Lower lobe of right lung (tissue), 2 donors: Measurements from ENCODE around the gene ZSCAN5C. TPM values are rescaled to one million over a fixed set of nuclear protein-coding genes. Genes with fewer than 3 reads are reported as not detected.

Source experiments
- ATAC-seq, 2 donors: fragments of 200-7000 bp; cut with Tn5 transposase; one replicate each; pipeline ENCODE4 v1.9.1; 2020 to 2022; ENCODE audit warnings: mild to moderate bottlenecking in 2 of 2, moderate library complexity in 2 of 2
- DNase-seq: peaks from one replicate; pipeline ENCODE4 v3.0.0-alpha.2; 2020
- H3K27ac ChIP-seq: fragments of 200-600 bp; one replicate; pipeline ENCODE4 v1.8.0; 2022
- H3K27me3 ChIP-seq: fragments of 200-600 bp; one replicate; pipeline ENCODE4 v1.8.0; 2022; ENCODE audit warnings: low read depth
- H3K36me3 ChIP-seq: fragments of 200-600 bp; one replicate; pipeline ENCODE4 v1.8.0; 2022; ENCODE audit warnings: mild to moderate bottlenecking
- H3K4me1 ChIP-seq: fragments of 200-600 bp; one replicate; pipeline ENCODE4 v1.8.0; 2022
- H3K4me3 ChIP-seq: fragments of 200-600 bp; one replicate; pipeline ENCODE4 v1.8.0; 2022; ENCODE audit warnings: mild to moderate bottlenecking
- H3K9me3 ChIP-seq: fragments of 200-600 bp; one replicate; pipeline ENCODE4 v1.8.0; 2022
- CTCF ChIP-seq: fragments of 200-600 bp; IDR thresholded peaks from one replicate; pipeline ENCODE4 v1.8.0; 2022; ENCODE audit warnings: antibody characterized with exemption, mild to moderate bottlenecking
- intact Hi-C: fragments of 100-400 bp; cut with DNase I; formaldehyde crosslinking; loops from one replicate; pipeline ENCODE4 v1.11.0; 2022
- total RNA-seq: library from RNA; stranded (reverse); fragmentation: NEBNext Ultra II Directional; extraction: Animal tissue kit (Norgen Biotek cat#: 25700); gene quantifications from one replicate; pipeline ENCODE4 v1.2.1, GENCODE V29; 2021
- donor health status: DM: no; HTN: yes; CAD: no; lungs with severe emphysema.

Gene ZSCAN5C
- total RNA-seq, 1 donor from 2014 or later = not detected

GRCh38 chr19:56176881-56177280 lies 25.2 kb upstream of the ZSCAN5C start:
- H3K4me3 ChIP-seq = no peak overlapping the region
- H3K27me3 ChIP-seq = peaks cover 13% of the 10 kb centered on the region
- peaks cover under 1% of the 10 kb centered on the region for H3K4me1 ChIP-seq
- ATAC-seq = no peak
- DNase-seq = no peak
- TF ChIP-seq CTCF = no peak
- H3K27ac ChIP-seq = no peak overlapping the region
- no peaks in the 10 kb centered on the region for H3K9me3 ChIP-seq
- intact Hi-C loops = no loop called here
- H3K36me3 ChIP-seq = no peaks in the 10 kb centered on the region

DNA sequence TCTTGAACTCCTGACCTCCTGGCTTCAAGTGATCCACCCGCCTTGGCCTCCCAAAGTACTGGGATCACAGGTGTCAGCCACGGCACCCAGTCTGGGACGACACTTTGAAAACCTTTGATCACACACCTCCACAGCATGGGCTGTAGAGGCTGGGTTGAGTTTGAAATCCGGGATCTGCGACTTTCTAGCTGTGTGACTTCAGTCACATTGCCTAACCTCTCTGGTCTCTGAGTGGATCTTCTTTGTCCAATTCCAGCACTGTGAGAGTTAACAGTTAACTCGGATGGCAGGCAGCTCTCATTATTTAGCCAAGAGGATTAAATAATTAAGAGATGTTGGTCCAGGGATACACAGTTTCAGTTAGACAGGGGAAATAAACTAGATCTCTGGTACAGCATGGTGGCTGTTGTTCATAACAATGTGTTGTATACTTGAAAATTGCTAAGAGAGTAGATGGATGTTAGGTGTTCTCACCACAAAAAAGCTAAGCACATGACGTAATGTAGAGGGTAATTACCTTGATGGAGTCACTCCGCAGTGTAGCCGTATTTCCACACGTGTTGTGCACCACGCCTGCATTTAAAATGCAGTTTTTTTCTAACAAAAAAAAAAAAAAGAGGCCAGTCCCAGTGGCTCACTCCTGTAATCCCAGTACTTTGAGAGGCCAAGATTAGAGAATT lies 24.4 kb upstream of the ZSCAN5C start:
- Histone ChIP-seq H3K4me3 (no peak overlapping the region), H3K9me3 (no peaks in the 10 kb centered on the region), H3K36me3 (no peaks in the 10 kb centered on the region), H3K27me3 (peaks cover 13% of the 10 kb centered on the region), H3K27ac (no peak overlapping the region), H3K4me1 (no peaks in the 10 kb centered on the region)
- ATAC-seq (no peak), DNase-seq (no peak)
- TF ChIP-seq CTCF = no peak
- intact Hi-C loops = no loop called here

DNA sequence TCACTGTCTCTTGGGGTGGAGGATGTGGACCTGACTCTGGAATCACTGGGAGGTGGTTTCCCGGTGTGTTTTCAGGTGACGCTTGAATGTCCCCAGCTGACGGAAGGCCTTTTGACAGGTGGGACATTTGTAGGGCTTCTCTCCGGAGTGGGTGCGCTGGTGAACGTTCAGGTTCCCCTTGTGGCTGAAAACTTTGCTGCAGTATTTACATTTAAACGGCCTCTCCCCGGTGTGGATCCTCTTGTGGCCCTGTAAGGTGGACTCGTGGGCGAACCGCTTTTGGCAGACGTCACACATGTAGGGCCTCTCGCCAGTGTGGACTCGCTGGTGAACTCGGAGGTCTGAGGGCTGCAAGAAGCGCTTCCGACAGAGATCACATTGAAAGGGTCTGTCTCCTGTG lies 12.3 kb upstream of the ZSCAN5C start:
- Histone ChIP-seq H3K4me1 (no peaks in the 10 kb centered on the region), H3K9me3 (no peaks in the 10 kb centered on the region), H3K27me3 (no peaks in the 10 kb centered on the region), H3K4me3 (no peak overlapping the region), H3K27ac (no peak overlapping the region), H3K36me3 (no peaks in the 10 kb centered on the region)
- no peak for TF ChIP-seq CTCF
- no peak for DNase-seq
- intact Hi-C loops = loop anchor here (10.0 kb wide), 1 partner anchor 115 kb away; no protein-coding TSS in a partner anchor
- no peak for ATAC-seq

GRCh38 chr19:56191115-56191514 lies 11.0 kb upstream of the ZSCAN5C start:
- Histone ChIP-seq H3K27ac (no peak overlapping the region), H3K36me3 (no peaks in the 10 kb centered on the region), H3K4me1 (no peaks in the 10 kb centered on the region), H3K27me3 (no peaks in the 10 kb centered on the region), H3K9me3 (no peaks in the 10 kb centered on the region), H3K4me3 (no peak overlapping the region)
- no peak for ATAC-seq
- no peak for DNase-seq
- intact Hi-C loops = no loop called here
- TF ChIP-seq CTCF = no peak

DNA sequence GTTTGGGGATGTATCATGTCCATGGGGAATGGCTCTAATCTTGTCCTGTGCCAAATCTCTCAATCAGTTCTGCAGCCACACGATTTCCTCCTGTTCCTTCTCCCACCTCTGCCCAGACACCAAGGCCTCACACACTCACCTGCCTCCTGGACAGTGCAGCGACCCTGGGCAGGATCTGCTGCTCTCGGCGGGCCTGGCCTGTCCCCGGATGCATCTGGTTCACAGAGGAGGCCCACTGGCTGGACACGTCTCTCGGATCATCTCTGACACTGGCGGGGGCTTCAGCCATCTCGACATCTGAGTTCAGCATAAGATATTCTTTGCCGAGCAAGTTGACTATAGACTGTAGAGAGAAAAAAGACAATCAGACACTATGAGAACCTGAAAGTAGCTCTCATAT lies 10.4 kb upstream of the ZSCAN5C start:
- Histone ChIP-seq H3K9me3 (no peaks in the 10 kb centered on the region), H3K27ac (no peak overlapping the region), H3K36me3 (no peaks in the 10 kb centered on the region), H3K4me1 (no peaks in the 10 kb centered on the region), H3K27me3 (no peaks in the 10 kb centered on the region), H3K4me3 (no peak overlapping the region)
- intact Hi-C loops = no loop called here
- DNase-seq = no peak
- ATAC-seq = no peak
- TF ChIP-seq CTCF = no peak
